ENCODE data around the gene FOXP1.

GRCh38 chr3:71488882-71489281, 94.6 kb downstream of the FOXP1 start:
- TF ChIP-seq, protein P1, sequence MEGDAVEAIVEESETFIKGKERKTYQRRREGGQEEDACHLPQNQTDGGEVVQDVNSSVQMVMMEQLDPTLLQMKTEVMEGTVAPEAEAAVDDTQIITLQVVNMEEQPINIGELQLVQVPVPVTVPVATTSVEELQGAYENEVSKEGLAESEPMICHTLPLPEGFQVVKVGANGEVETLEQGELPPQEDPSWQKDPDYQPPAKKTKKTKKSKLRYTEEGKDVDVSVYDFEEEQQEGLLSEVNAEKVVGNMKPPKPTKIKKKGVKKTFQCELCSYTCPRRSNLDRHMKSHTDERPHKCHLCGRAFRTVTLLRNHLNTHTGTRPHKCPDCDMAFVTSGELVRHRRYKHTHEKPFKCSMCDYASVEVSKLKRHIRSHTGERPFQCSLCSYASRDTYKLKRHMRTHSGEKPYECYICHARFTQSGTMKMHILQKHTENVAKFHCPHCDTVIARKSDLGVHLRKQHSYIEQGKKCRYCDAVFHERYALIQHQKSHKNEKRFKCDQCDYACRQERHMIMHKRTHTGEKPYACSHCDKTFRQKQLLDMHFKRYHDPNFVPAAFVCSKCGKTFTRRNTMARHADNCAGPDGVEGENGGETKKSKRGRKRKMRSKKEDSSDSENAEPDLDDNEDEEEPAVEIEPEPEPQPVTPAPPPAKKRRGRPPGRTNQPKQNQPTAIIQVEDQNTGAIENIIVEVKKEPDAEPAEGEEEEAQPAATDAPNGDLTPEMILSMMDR (conservative IDR thresholded peaks at IDR 0.05 in 1 of 2, IDR thresholded peaks at IDR 0.05 in 1 of 2; ENCODE audit: extremely low read depth in 1 of 2, insufficient read depth in 1 of 2, low read depth in 1 of 2, low read length in 2 of 2): no peak
- no peak for TF ChIP-seq EZH2 (IDR thresholded peaks at IDR 0.05; ENCODE audit: borderline replicate concordance, low read length)

Data from mammary epithelial cell (primary cell).